Measurements from ENCODE around the gene TSPEAR.

DNA sequence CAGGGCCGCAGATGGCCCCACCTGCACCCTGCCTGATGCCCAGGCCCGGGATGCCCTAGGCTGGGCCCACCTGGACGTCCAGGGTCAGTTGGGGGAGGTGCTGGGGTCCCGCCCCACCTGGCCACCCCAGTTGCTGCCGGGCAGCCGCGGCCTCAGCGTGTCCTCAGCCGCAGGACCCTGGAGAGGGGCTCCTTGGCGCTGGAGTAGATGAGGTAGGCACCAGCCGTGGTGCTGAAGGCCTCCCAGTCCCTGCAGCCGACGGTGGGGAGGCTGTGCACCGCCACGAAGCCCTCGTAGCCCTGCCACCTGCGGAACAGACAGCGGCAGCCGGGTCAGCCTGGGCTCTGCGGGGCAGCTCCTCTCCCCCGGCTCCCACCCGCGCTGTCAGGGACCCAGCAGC lies 211.7 kb downstream of the TSPEAR start:
- TF ChIP-seq POLR2A (IDR thresholded peaks at IDR 0.05) (no peak), CTCF (IDR thresholded peaks at IDR 0.05) (no peak), POLR2AphosphoS5 (IDR thresholded peaks at IDR 0.05) (no peak)
